Fibroblast of lung (primary cell): ENCODE results near the gene ZNF451.

ENCODE experiments used
- EZH2 ChIP-seq: IDR thresholded peaks from 2 replicates; pipeline ENCODE4 v1.5.1; 2012; ENCODE audit warnings: low read length, control low read depth, mild to moderate bottlenecking; ENCODE audit errors: missing control alignments
- TF ChIP-seq, protein P1 (sequence below), 2 donors: IDR thresholded peaks in 1 of 2; conservative IDR thresholded peaks in 1 of 2; 1 replicate in 1 of 2; 2 replicates in 1 of 2; pipeline ENCODE4 v1.5.1; 2011 to 2012; ENCODE audit warnings: low read length in 2 of 2, control low read depth in 1 of 2, inconsistent platforms in 1 of 2, low read depth in 1 of 2, mild to moderate bottlenecking in 1 of 2

DNA sequence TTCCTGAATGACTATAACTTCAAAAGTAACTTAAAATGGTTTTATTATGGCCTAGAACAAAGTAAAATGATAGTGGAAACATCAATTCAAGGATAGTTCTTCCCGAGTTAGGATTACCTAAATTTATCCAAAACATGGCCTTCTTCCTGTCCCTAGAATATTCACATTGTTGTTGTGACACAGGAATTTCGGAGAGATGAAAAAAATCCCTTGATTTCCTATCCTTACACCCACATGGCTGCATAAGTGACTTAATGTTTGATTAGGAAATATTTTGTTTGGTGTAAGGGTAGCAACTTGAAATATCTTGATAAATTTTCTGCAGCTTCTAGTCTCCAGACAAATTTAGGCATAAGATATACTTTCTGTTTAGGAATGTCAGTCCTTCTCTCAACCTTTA lies 27.8 kb downstream of the ZNF451 start:
- TF ChIP-seq, protein P1, sequence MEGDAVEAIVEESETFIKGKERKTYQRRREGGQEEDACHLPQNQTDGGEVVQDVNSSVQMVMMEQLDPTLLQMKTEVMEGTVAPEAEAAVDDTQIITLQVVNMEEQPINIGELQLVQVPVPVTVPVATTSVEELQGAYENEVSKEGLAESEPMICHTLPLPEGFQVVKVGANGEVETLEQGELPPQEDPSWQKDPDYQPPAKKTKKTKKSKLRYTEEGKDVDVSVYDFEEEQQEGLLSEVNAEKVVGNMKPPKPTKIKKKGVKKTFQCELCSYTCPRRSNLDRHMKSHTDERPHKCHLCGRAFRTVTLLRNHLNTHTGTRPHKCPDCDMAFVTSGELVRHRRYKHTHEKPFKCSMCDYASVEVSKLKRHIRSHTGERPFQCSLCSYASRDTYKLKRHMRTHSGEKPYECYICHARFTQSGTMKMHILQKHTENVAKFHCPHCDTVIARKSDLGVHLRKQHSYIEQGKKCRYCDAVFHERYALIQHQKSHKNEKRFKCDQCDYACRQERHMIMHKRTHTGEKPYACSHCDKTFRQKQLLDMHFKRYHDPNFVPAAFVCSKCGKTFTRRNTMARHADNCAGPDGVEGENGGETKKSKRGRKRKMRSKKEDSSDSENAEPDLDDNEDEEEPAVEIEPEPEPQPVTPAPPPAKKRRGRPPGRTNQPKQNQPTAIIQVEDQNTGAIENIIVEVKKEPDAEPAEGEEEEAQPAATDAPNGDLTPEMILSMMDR (conservative IDR thresholded peaks at IDR 0.05 in 1 of 2, IDR thresholded peaks at IDR 0.05 in 1 of 2; ENCODE audit: low read depth in 1 of 2, low read length in 2 of 2): no peak
- no peak for TF ChIP-seq EZH2
